HepG2 (cell line): ENCODE data around the gene GUSB. TPM values are rescaled to one million over a fixed set of nuclear protein-coding genes. Genes with fewer than 3 reads are reported as not detected.

Experiments used
- CEBPG ChIP-seq: IDR thresholded peaks from 2 replicates; pipeline ENCODE4 v1.6.1; 2016
- FOXP1 ChIP-seq, 2 experiments: fragments of 450-650 bp in 1 of 2; IDR thresholded peaks; 2 replicates each; pipeline ENCODE4 v1.6.1; 2017 to 2018; ENCODE audit warnings: antibody characterized with exemption in 1 of 2
- KDM2A ChIP-seq: sonication (generic); formaldehyde crosslinking; IDR thresholded peaks from 2 replicates; pipeline ENCODE4 v1.4.0; 2020; ENCODE audit warnings: low read depth, missing genetic modification reagents, borderline replicate concordance
- LCORL ChIP-seq, 2 experiments: fragments of 450-650 bp in 1 of 2; sonication (generic) in 1 of 2; formaldehyde crosslinking in 1 of 2; IDR thresholded peaks; 2 replicates each; pipeline versions ENCODE4 v1.5.0 to v1.6.1; 2017 to 2020; ENCODE audit warnings: antibody characterized with exemption in 1 of 2, missing genetic modification reagents in 1 of 2
- NCOA5 ChIP-seq: sonication (generic); formaldehyde crosslinking; IDR thresholded peaks from 2 replicates; pipeline ENCODE4 v1.4.0; 2020; ENCODE audit warnings: missing genetic modification reagents
- NFIC ChIP-seq: IDR thresholded peaks from 2 replicates; pipeline ENCODE4 v1.6.1; 2012; ENCODE audit warnings: mild to moderate bottlenecking, low read length, inconsistent platforms
- SUZ12 ChIP-seq: fragments of 150-350 bp; IDR thresholded peaks from 2 replicates; pipeline ENCODE4 v1.6.1; 2014; ENCODE audit warnings: low read depth, low read length
- ZNF577 ChIP-seq: sonication (generic); formaldehyde crosslinking; IDR thresholded peaks from 2 replicates; pipeline ENCODE4 v1.4.0; 2020; ENCODE audit warnings: mild to moderate bottlenecking, low read depth, missing genetic modification reagents, borderline replicate concordance
- polyA plus RNA-seq, 8 experiments: library from polyadenylated mRNA; depleted of rRNA in 3 of 8; stranded (reverse) in 7 of 8; unstranded in 1 of 8; fragments of >200 nt; fragmentation: Illumina TruSeq in 4 of 8; extraction: Trizol in 4 of 8; gene quantifications; 2 replicates each; pipeline versions ENCODE4 v1.2.1 to v1.2.3, GENCODE V29; 2011 to 2016; ENCODE audit warnings: low read depth in 4 of 8, missing spikeins in 1 of 8, mixed read lengths in 1 of 8; ENCODE audit not compliant: insufficient read depth in 1 of 8
- total RNA-seq, 5 experiments: library from RNA; depleted of rRNA; stranded (reverse); fragments of >200 nt; fragmentation: Illumina TruSeq; extraction: Trizol; gene quantifications; 2 replicates each; pipeline ENCODE4 v1.2.3, GENCODE V29; 2016; ENCODE audit warnings: low read depth in 1 of 5
- TF ChIP-seq, protein P1 (sequence below): sonication (generic); formaldehyde crosslinking; IDR thresholded peaks from 2 replicates; pipeline ENCODE4 v1.8.1; 2023; ENCODE audit warnings: mild to moderate bottlenecking, missing genetic modification reagents
- TF ChIP-seq, protein P2 (sequence below): sonication (generic); formaldehyde crosslinking; IDR thresholded peaks from 2 replicates; pipeline ENCODE4 v1.5.1; 2020; ENCODE audit warnings: missing genetic modification reagents, mild to moderate bottlenecking, borderline replicate concordance
- TF ChIP-seq, protein P3 (sequence below): sonication (generic); formaldehyde crosslinking; IDR thresholded peaks from 2 replicates; pipeline ENCODE4 v1.4.0; 2020; ENCODE audit warnings: missing genetic modification reagents
- TF ChIP-seq, protein P4 (sequence below): sonication (generic); formaldehyde crosslinking; IDR thresholded peaks from 2 replicates; pipeline ENCODE4 v1.8.0; 2022; ENCODE audit warnings: missing genetic modification reagents, mild to moderate bottlenecking, inconsistent platforms, borderline replicate concordance
- TF ChIP-seq, protein P5 (sequence below): sonication (generic); formaldehyde crosslinking; conservative IDR thresholded peaks from 2 replicates; pipeline ENCODE4 v1.4.0; 2020; ENCODE audit warnings: missing genetic modification reagents
- TF ChIP-seq, protein P6 (sequence below): sonication (generic); formaldehyde crosslinking; IDR thresholded peaks from 2 replicates; pipeline ENCODE4 v1.8.1; 2023; ENCODE audit warnings: mild to moderate bottlenecking, missing genetic modification reagents

GUSB gene
- total and polyA plus RNA-seq, 2 of the 13 experiments (the other 11 are each of a cell fraction or from before 2014, with no cell fraction given) = 18.8 to 60.0 TPM

DNA sequence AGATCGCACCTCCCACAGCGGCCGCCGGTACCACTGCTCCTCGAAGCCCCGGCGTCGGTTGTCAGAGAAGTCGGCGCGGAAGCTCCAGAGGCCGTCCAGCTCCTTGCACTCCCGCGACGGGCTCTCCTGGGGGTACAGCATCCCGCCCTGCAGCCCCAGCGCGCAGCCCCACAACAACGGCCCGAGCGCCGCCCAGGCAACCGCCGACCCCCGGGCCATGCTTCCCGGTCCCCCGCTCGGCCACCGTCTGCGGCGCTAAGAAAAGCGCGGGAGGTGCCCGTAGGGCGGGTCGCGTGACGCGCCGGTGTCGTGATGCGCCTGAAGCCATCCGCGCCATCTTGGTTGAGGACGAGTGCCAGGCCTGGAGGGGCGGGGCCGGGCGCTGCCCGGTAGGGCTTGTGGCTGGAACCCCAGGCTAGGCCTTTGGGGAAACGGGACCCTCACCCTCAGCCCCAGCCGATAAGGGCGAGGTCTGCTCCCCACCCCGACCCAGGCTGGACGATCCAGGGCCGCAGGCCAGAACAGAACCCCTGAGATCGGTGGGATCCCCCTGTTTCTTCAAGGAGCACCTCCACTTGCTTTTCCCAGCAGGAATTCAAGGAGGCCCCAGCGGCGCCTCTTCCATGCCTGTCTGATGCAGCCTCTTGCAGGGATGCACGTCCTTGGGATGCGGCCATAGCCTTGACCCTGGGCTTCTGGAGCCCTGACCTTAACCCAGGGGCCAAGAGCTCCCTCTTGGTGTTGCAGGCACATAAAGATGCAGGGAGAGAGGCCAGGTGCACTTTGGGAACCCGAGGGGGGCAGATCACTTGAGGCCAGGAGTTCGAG is at the start of gene GUSB (continued):
- TF ChIP-seq, protein P1, sequence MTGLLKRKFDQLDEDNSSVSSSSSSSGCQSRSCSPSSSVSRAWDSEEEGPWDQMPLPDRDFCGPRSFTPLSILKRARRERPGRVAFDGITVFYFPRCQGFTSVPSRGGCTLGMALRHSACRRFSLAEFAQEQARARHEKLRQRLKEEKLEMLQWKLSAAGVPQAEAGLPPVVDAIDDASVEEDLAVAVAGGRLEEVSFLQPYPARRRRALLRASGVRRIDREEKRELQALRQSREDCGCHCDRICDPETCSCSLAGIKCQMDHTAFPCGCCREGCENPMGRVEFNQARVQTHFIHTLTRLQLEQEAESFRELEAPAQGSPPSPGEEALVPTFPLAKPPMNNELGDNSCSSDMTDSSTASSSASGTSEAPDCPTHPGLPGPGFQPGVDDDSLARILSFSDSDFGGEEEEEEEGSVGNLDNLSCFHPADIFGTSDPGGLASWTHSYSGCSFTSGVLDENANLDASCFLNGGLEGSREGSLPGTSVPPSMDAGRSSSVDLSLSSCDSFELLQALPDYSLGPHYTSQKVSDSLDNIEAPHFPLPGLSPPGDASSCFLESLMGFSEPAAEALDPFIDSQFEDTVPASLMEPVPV (CRISPR knock-in tag) = peak; percentile 95
- TF ChIP-seq, protein P2, sequence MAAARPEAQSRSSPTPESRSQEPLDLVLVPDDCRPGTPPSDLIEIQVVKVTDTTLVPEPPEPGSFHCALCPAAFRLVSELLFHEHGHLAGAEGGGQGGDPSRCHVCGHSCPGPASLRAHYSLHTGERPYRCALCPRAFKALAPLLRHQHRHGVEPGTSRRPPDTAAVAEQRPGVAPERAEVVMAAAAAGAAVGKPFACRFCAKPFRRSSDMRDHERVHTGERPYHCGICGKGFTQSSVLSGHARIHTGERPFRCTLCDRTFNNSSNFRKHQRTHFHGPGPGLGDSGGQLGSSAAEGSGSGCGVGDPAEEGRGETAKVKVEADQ (CRISPR knock-in tag) = peak; percentile 75; the same call in 1 of the 2 replicates
- TF ChIP-seq, protein P3, sequence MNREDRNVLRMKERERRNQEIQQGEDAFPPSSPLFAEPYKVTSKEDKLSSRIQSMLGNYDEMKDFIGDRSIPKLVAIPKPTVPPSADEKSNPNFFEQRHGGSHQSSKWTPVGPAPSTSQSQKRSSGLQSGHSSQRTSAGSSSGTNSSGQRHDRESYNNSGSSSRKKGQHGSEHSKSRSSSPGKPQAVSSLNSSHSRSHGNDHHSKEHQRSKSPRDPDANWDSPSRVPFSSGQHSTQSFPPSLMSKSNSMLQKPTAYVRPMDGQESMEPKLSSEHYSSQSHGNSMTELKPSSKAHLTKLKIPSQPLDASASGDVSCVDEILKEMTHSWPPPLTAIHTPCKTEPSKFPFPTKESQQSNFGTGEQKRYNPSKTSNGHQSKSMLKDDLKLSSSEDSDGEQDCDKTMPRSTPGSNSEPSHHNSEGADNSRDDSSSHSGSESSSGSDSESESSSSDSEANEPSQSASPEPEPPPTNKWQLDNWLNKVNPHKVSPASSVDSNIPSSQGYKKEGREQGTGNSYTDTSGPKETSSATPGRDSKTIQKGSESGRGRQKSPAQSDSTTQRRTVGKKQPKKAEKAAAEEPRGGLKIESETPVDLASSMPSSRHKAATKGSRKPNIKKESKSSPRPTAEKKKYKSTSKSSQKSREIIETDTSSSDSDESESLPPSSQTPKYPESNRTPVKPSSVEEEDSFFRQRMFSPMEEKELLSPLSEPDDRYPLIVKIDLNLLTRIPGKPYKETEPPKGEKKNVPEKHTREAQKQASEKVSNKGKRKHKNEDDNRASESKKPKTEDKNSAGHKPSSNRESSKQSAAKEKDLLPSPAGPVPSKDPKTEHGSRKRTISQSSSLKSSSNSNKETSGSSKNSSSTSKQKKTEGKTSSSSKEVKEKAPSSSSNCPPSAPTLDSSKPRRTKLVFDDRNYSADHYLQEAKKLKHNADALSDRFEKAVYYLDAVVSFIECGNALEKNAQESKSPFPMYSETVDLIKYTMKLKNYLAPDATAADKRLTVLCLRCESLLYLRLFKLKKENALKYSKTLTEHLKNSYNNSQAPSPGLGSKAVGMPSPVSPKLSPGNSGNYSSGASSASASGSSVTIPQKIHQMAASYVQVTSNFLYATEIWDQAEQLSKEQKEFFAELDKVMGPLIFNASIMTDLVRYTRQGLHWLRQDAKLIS (CRISPR knock-in tag) = no peak
- TF ChIP-seq LCORL (IDR thresholded peaks at IDR 0.05) (no peak), LCORL (CRISPR knock-in tag; IDR thresholded peaks at IDR 0.05) (peak; percentile 89), SUZ12 (no peak), FOXP1 (IDR thresholded peaks at IDR 0.05) (no peak), FOXP1 (CRISPR knock-in tag; IDR thresholded peaks at IDR 0.05) (peak; percentile 38), ZNF577 (CRISPR knock-in tag) (no peak), CEBPG (0 out of 2 replicates have a peak, but pooled peaks have one; percentile 36), KDM2A (peak; percentile 98), NCOA5 (CRISPR knock-in tag) (no peak), NFIC (no peak)
- TF ChIP-seq, protein P4, sequence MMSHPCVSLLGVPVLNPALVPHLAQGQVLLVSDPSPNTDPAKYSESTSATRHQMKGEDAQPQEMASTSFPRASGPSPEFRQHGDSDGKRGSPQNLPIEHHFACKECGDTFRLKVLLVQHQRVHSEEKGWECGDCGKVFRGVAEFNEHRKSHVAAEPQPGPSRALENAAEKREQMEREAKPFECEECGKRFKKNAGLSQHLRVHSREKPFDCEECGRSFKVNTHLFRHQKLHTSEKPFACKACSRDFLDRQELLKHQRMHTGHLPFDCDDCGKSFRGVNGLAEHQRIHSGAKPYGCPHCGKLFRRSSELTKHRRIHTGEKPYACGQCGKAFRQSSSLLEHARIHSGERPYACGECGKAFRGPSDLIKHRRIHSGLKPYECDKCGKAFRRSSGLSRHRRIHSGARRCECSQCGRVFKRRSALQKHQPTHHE (CRISPR knock-in tag) = peak; percentile 96
- TF ChIP-seq, protein P5, sequence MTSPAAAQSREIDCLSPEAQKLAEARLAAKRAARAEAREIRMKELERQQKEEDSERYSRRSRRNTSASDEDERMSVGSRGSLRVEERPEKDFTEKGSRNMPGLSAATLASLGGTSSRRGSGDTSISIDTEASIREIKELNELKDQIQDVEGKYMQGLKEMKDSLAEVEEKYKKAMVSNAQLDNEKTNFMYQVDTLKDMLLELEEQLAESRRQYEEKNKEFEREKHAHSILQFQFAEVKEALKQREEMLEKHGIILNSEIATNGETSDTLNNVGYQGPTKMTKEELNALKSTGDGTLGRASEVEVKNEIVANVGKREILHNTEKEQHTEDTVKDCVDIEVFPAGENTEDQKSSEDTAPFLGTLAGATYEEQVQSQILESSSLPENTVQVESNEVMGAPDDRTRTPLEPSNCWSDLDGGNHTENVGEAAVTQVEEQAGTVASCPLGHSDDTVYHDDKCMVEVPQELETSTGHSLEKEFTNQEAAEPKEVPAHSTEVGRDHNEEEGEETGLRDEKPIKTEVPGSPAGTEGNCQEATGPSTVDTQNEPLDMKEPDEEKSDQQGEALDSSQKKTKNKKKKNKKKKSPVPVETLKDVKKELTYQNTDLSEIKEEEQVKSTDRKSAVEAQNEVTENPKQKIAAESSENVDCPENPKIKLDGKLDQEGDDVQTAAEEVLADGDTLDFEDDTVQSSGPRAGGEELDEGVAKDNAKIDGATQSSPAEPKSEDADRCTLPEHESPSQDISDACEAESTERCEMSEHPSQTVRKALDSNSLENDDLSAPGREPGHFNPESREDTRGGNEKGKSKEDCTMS (CRISPR knock-in tag) = peak; percentile 80; the same call in 1 of the 2 replicates
- TF ChIP-seq, protein P6, sequence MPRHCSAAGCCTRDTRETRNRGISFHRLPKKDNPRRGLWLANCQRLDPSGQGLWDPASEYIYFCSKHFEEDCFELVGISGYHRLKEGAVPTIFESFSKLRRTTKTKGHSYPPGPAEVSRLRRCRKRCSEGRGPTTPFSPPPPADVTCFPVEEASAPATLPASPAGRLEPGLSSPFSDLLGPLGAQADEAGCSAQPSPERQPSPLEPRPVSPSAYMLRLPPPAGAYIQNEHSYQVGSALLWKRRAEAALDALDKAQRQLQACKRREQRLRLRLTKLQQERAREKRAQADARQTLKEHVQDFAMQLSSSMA = 0 out of 2 replicates have a peak, but pooled peaks have one; percentile 76
